Loucy (cell line): ENCODE measurements around the gene STK4.

Experiments
- H2AFZ ChIP-seq: fragments of 200-600 bp; sonication (generic); 2 replicates; pipeline ENCODE4 v1.6.0; 2016; ENCODE audit warnings: antibody characterized with exemption, mild to moderate bottlenecking, low read length, moderate library complexity
- H3F3A ChIP-seq: fragments of 200-600 bp; 2 replicates; pipeline ENCODE4 v1.6.0; 2016; ENCODE audit warnings: antibody characterized with exemption, low read depth, mild to moderate bottlenecking
- H3K27me3 ChIP-seq: fragments of 200-600 bp; sonication (generic); 2 replicates; pipeline ENCODE4 v1.6.1; 2014; ENCODE audit warnings: low read length, mild to moderate bottlenecking; ENCODE audit not compliant: insufficient read depth, poor library complexity, severe bottlenecking
- H3K36me3 ChIP-seq: fragments of 200-600 bp; sonication (generic); 2 replicates; pipeline ENCODE4 v1.6.1; 2016; ENCODE audit warnings: low read length; ENCODE audit not compliant: insufficient read depth
- H3K4me1 ChIP-seq: fragments of 200-600 bp; sonication (generic); 2 replicates; pipeline ENCODE4 v1.5.1; 2014; ENCODE audit warnings: low read length, mild to moderate bottlenecking; ENCODE audit not compliant: insufficient read depth, poor library complexity, severe bottlenecking
- H3K4me2 ChIP-seq: fragments of 200-600 bp; sonication (generic); 2 replicates; pipeline ENCODE4 v1.6.0; 2014; ENCODE audit warnings: antibody characterized with exemption, low read length, low read depth, mild to moderate bottlenecking; ENCODE audit not compliant: poor library complexity, severe bottlenecking
- H3K4me3 ChIP-seq: fragments of 200-600 bp; sonication (generic); 2 replicates; pipeline ENCODE4 v1.5.1; 2014; ENCODE audit warnings: low read length, mild to moderate bottlenecking, mixed read lengths; ENCODE audit not compliant: poor library complexity, severe bottlenecking
- H3K79me2 ChIP-seq: fragments of 200-600 bp; sonication (generic); 2 replicates; pipeline ENCODE4 v1.6.1; 2014; ENCODE audit warnings: low read length; ENCODE audit not compliant: insufficient read depth
- H3K9ac ChIP-seq: fragments of 200-600 bp; sonication (generic); 2 replicates; pipeline ENCODE4 v1.6.0; 2014; ENCODE audit warnings: mild to moderate bottlenecking, low read depth, low read length, moderate library complexity; ENCODE audit not compliant: poor library complexity, severe bottlenecking
- H3K9me2 ChIP-seq: fragments of 200-600 bp; sonication (generic); replicated peaks from 2 replicates; pipeline ENCODE4 v1.6.1; 2016; ENCODE audit warnings: low read depth, low read length, mixed read lengths
- H3K9me3 ChIP-seq: fragments of 200-600 bp; sonication (generic); 2 replicates; pipeline ENCODE4 v1.6.1; 2014; ENCODE audit warnings: mild to moderate bottlenecking, antibody characterized with exemption, low read length, low read depth; ENCODE audit not compliant: insufficient read depth
- H4K20me1 ChIP-seq: fragments of 200-600 bp; sonication (generic); 2 replicates; pipeline ENCODE4 v1.6.0; 2014; ENCODE audit warnings: antibody characterized with exemption, low read length, mild to moderate bottlenecking; ENCODE audit not compliant: insufficient read depth, poor library complexity, severe bottlenecking
- CTCF ChIP-seq: fragments of 200-600 bp; sonication (generic); conservative IDR thresholded peaks from 2 replicates; pipeline ENCODE4 v1.5.1; 2014; ENCODE audit warnings: mild to moderate bottlenecking, antibody characterized with exemption, low read length
- EZH2phosphoT487 ChIP-seq: fragments of 200-600 bp; IDR thresholded peaks from 2 replicates; pipeline ENCODE4 v1.6.1; 2018; ENCODE audit warnings: antibody characterized with exemption, mild to moderate bottlenecking, moderate library complexity, borderline replicate concordance

The STK4 gene

DNA sequence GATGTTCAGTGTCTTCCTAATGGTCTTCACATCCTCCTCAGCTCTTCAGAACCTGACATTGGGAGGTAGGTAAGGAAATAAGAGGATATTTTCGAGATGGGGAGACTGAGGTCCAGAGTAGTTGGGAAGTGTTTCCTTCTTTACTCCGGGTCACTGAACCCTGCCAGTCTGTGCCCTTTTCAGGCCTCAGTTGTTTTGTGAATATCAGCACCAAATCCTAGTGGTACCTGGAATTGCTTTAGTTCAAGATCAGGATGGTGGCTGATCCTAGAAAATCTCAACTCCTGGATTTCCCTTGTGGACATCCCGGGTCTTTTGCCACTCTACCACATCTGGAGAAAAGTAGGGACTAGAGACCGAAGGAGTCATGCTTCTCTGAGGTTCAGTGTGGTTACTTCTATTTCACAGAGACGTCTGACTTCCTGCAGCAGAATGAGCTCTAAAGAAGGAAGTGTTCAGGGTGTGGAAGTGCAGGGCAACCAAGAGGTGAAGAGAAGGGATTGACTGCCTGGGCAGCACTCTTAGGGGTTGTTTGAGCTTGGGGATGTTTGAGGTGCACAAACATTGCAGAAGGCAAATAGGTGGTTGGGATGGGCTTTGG lies 995 bp downstream of the STK4 start:
- no peak for TF ChIP-seq CTCF
- TF ChIP-seq EZH2phosphoT487: no peak
- Histone ChIP-seq H3K79me2 (peaks cover 57% of the 10 kb centered on the region), H3K4me1 (peaks cover 45% of the 10 kb centered on the region)

GRCh38 chr20:44969300-44969894 lies 3.1 kb downstream of the STK4 start:
- H3K4me1 ChIP-seq: peaks cover 45% of the 10 kb centered on the region
- peak overlapping the region; percentile 90 for H3K4me2 ChIP-seq
- H3K9me3 ChIP-seq: no peaks in the 10 kb centered on the region
- no peaks in the 10 kb centered on the region for H3K27me3 ChIP-seq
- H3K9me2 ChIP-seq: no peaks in the 10 kb centered on the region
- peaks cover 17% of the 10 kb centered on the region for H4K20me1 ChIP-seq
- H2AFZ ChIP-seq: no peak overlapping the region
- H3K36me3 ChIP-seq: peaks cover 18% of the 10 kb centered on the region; the same call in 1 of the 2 replicates
- peak overlapping the region; percentile 18 for H3K9ac ChIP-seq
- peaks cover 66% of the 10 kb centered on the region for H3K79me2 ChIP-seq
- peak overlapping the region; percentile 96 for H3K4me3 ChIP-seq
- TF ChIP-seq EZH2phosphoT487: no peak
- TF ChIP-seq CTCF: no peak
- H3F3A ChIP-seq: peaks cover 3% of the 10 kb centered on the region; the same call in 1 of the 2 replicates

More for the DNA sequence above, 995 bp downstream of the STK4 start:
- Histone ChIP-seq H2AFZ (no peak overlapping the region), H3K4me3 (peak overlapping the region; percentile 96), H3K4me2 (peak overlapping the region; percentile 90), H3K36me3 (0 out of 2 replicates have a peak, but pooled peaks cover 3% of the 10 kb centered on the region), H3F3A (peaks cover 3% of the 10 kb centered on the region; the same call in 1 of the 2 replicates), H3K9ac (peak overlapping the region; percentile 80), H3K9me2 (no peaks in the 10 kb centered on the region), H3K27me3 (no peaks in the 10 kb centered on the region), H3K9me3 (no peaks in the 10 kb centered on the region), H4K20me1 (peaks cover 17% of the 10 kb centered on the region)

DNA sequence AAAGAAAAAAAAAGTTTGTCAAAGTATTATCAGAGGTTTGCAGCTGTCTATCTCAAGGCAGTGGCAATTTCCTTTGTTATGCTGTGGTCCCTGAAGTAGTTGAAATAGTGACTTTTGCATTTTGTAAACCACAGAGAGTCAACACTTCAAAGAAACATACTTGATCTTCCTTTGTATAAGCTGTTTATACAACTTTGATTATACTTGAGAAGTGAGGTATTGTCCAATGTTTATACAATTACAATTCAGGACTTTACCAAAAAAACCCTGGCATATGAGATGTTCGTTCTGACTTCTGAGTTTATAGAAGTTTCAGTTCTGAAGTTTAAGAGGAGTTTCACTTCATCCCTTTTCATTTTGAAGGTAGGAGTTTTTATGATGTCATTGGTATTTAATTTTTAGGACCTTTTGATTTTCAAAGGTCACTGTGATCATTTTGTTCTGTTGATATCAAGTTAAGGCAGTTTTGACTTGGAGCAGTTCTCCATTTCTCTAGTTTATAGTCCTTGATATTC lies 4.0 kb downstream of the STK4 start:
- peak overlapping the region; percentile 60 for H3K9ac ChIP-seq
- no peaks in the 10 kb centered on the region for H3K27me3 ChIP-seq
- no peaks in the 10 kb centered on the region for H3K9me2 ChIP-seq
- H3K4me2 ChIP-seq: peak overlapping the region; percentile 90
- peaks cover 66% of the 10 kb centered on the region for H3K79me2 ChIP-seq
- no peaks in the 10 kb centered on the region for H3K9me3 ChIP-seq
- peaks cover 45% of the 10 kb centered on the region for H3K4me1 ChIP-seq
- H3K4me3 ChIP-seq: peak overlapping the region; percentile 96
- TF ChIP-seq CTCF: no peak
- H4K20me1 ChIP-seq: peaks cover 17% of the 10 kb centered on the region
- peaks cover 3% of the 10 kb centered on the region; the same call in 1 of the 2 replicates for H3F3A ChIP-seq
- H3K36me3 ChIP-seq: peaks cover 27% of the 10 kb centered on the region; the same call in 1 of the 2 replicates
- H2AFZ ChIP-seq: no peak overlapping the region
